GM18870 (cell line): ENCODE results near the gene PRKG1.
"Not testable (repeated sequence)": the region's sequence is repeated elsewhere in the genome, so short reads cannot be mapped to it uniquely, and the experiment has no call there.

Source experiments
- ATAC-seq: cut with Tn5 transposase; IDR thresholded peaks from one replicate; pipeline ENCODE4 v1.9.1; 2021; ENCODE audit warnings: moderate library complexity; ENCODE audit not compliant: unreplicated experiment

The PRKG1 gene

GRCh38 chr10:51318399-51319172 lies 244.3 kb downstream of the PRKG1 start:
- no peak for ATAC-seq

GRCh38 chr10:51319173-51319435 lies 244.8 kb downstream of the PRKG1 start:
- no peak for ATAC-seq

DNA sequence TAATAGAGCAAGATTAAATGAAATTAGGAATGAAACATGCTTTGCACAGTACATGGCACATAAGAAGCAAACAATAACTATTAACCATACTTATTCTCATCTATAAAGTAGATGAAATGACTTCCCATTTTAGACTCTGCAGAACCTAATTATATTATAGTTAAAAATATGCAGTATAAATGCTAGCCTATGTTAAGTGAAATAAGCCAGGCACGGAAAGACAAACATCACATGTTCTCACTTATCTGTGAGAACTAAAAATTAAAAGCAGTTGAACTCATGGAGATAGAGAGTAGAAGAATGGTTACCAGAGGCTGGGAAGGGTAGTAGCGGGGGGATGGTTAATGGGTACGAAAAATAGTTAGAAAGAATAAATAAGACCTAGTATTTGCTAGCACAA lies 247.0 kb downstream of the PRKG1 start:
- no peak for ATAC-seq

DNA sequence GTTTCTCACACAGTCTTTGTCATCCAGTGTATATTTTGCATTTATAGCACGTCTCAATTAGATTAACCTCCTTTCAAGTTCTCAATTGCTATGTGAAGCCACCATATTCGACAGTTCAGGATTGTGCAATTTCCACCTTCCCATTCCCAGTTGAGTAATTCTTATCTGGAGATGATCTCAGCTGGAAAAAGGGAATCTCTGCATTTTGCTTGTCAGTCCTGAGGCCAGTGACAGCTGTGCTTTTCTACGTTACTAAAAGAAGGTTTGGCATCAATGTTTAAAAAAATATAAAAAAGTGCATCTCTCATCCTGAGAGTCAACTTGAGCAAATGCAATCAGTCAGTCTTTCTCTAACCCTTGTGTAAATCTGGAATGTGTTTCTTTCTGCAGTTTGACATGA lies 247.7 kb downstream of the PRKG1 start:
- no peak for ATAC-seq

GRCh38 chr10:51325649-51326048 lies 251.4 kb downstream of the PRKG1 start:
- no peak for ATAC-seq

- ATAC-seq: no peak
Measured at GRCh38 chr10:51326174-51326573, 251.9 kb downstream of the PRKG1 start.

GRCh38 chr10:51327432-51327831 lies 253.1 kb downstream of the PRKG1 start:
- no peak for ATAC-seq

DNA sequence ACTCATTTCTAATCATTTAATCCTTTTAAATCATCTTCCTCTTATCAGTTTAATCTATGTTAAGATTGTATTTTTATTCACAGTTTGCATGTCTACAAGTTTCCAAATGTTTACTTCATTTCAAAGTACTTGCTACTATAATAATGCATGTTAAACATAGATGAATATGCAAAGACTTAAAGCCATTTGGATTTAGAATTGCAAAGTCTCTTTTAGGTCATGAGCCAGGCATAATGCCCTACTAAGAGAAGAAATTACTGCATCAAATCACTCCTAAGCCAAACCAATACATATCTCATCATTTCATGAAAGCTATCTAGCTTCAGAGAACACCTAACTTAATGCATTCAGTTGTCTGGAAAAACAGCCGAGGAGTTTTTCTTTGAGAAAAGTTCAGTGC lies 266.1 kb downstream of the PRKG1 start:
- ATAC-seq: no peak

GRCh38 chr10:51340845-51341610 lies 266.7 kb downstream of the PRKG1 start:
- ATAC-seq: no peak

- ATAC-seq: not testable (repeated sequence)
Measured at GRCh38 chr10:51341745-51342144, 267.5 kb downstream of the PRKG1 start.

DNA sequence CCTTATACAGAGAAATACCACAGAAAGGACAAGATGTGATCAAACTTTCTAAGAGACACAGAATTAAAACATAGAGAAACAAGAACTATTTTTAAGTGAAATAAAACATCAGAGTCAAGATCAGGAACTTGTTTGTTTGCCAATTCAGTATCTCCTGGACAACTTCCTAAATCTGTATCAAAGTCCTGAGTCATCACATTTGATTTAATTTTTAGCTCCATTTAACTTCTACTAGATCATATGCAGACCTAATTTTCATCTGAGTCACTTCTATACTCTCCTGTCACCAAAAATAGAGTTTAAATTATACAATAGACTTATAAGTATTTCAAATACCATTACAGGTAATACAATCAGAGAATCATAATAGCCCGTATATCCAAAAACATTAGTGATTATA lies 268.1 kb downstream of the PRKG1 start:
- ATAC-seq: no peak

GRCh38 chr10:51343391-51343790 lies 269.1 kb downstream of the PRKG1 start:
- no peak for ATAC-seq

DNA sequence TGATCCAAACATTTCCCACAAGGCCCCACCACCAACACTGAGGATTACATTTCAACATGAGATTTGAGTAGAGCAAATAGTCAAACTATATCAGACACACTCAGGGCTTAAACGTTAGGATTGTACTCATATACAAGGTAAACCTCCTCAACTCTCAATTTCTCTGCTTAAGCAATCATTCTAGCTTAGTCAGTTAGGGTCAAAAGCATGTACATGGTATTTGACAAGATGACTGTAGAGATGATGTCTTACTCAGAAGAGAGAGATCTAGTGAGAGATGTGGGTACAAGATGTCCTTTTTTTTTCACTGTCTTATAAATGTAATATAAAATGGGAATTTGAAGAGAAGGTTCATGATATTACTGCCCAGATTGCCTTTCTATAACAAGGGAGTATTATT lies 270.1 kb downstream of the PRKG1 start:
- no peak for ATAC-seq

DNA sequence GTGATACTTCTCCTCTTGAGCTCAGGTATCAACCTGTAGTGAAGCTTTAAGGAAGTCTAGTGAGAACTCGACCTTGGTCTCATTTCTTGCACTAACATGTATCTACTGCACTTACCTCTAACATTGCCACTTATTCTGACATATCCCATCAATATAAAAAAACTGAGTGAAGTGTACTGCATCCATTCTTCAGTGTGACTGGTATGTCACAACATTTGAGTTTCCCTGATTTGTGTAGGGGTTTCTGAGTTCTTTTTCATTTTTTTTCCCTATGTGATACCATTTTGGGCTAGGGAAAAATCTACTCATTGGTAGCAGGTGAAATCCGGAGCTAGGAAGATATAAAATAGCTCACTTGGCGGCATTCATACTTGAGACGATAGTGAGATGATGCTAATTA lies 274.3 kb downstream of the PRKG1 start:
- ATAC-seq: no peak

- ATAC-seq: no peak
Measured at GRCh38 chr10:51357170-51357569, 282.9 kb downstream of the PRKG1 start.

DNA sequence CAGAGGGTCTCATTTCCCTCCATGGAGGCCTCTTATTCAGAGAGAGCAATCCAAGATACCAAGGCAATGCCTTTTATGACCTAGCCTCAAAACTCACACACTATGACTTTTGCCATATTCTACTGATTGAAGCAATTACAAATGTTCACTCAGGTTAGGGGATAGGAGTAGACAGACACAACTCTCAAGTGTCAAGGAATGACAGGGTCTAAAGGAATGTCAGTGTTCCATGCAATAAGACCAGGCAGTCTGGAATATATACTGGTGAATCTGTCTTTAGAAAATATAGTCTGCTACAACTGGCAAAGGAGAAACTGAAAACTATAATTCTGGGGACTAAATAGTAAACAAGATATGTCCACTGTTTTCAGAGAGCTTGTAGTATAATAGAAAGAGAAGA lies 283.9 kb downstream of the PRKG1 start:
- ATAC-seq: no peak

DNA sequence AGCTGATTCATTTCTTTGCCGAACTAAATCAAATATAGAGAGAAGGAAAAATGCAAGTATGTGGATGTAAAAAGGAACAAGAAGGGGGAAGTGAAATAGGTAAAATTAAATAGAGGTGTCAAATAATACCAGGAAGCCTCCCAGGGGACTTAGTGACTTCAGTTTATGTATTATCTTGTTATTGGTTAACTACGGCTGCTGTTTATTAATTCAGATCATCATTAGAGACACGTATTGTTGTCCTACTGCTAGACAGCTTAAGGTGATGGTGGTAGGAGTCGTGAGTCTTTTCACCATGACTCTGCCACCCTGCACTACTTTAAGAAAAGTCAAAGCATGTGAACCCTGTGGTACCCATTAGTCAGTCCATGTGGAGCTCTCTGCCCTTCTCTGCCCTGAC lies 289.1 kb downstream of the PRKG1 start:
- ATAC-seq: peak; percentile 68

GRCh38 chr10:51364674-51365073 lies 290.4 kb downstream of the PRKG1 start:
- ATAC-seq: no peak

GRCh38 chr10:51366044-51366443 lies 291.8 kb downstream of the PRKG1 start:
- no peak for ATAC-seq

DNA sequence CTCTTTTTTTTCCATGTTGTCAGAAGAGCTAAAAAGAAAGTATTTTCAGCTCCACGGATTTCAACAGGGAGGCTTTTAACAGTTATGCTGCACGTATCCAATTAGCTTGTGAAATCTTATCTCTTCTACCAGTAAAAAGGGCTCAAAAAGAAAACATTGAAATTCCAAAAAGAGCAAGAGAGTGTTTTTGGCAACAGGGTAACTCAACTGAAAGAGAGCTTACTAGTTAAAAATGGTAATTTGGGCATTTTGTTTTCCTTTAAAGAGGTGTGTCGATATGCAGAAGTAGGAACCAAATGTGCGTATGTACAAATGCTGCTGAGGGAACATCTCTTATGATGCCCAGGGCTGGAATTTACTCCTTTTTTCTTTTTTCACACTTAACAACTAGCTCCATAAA lies 292.8 kb downstream of the PRKG1 start:
- no peak for ATAC-seq

DNA sequence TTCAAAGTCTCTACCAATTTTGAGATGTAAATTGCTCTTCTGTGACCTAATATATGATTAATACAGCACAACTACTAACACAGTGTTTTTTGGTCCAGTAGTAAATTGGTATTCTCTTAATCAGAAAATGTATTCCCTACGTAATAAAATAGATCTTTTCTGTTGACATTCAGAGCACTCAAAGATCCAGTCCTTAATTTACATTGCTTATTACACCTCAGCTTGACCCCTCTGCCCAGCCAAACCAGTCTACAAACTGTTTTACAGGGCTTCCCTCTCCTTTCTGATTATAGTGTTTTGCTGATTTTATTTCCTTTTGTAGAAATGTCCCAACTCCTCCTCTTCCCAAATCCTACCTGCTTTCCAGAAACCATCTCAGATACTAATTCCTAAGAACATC lies 293.4 kb downstream of the PRKG1 start:
- no peak for ATAC-seq

DNA sequence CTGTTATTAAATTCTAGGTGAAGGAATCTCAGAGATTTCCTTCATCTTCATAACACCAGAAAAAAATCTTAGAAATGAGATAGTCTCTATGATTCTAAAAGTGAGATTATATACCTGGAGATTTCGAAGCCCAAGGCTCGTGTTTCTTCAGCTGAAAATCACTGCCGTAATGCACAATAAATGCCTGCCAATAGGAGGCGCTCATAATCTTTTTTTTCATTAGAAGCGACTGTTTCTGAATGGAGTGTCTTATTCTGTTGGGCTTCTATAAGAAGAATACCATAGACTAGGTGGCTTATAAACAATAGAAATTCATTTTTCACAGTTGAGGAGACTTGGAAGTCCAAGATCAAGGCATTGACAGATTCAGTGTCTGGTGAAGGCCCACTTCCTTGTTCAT lies 294.7 kb downstream of the PRKG1 start:
- no peak for ATAC-seq

GRCh38 chr10:51369903-51370302 lies 295.6 kb downstream of the PRKG1 start:
- ATAC-seq: no peak
